Omental fat pad (tissue), 4 donors: ENCODE data around the gene TERB1. TPM values are rescaled to one million over a fixed set of nuclear protein-coding genes. Genes with fewer than 3 reads are reported as not detected.

Experiments
- ATAC-seq: fragments of 150-250 bp; one replicate; pipeline ENCODE4 v1.9.1; 2016; ENCODE audit warnings: mild to moderate bottlenecking, moderate library complexity; ENCODE audit not compliant: low FRiP score
- DNase-seq: peaks from one replicate; pipeline ENCODE4 v3.0.0-alpha.2; 2019; ENCODE audit warnings: low spot score
- total RNA-seq, 4 donors: library from RNA; depleted of rRNA; stranded (reverse); fragments of >200 nt; gene quantifications; one replicate each; pipeline ENCODE4 v1.1.0, GENCODE V29; 2016
- TF ChIP-seq, protein P1 (sequence below), 3 donors: fragments of 450-650 bp; IDR thresholded peaks; one replicate each; pipeline ENCODE4 v1.5.1; 2016 to 2017; ENCODE audit warnings: antibody characterized with exemption in 3 of 3, mild to moderate bottlenecking in 3 of 3, moderate library complexity in 2 of 3

TERB1 gene
- total RNA-seq, 4 donors from 2014 or later = not detected

DNA sequence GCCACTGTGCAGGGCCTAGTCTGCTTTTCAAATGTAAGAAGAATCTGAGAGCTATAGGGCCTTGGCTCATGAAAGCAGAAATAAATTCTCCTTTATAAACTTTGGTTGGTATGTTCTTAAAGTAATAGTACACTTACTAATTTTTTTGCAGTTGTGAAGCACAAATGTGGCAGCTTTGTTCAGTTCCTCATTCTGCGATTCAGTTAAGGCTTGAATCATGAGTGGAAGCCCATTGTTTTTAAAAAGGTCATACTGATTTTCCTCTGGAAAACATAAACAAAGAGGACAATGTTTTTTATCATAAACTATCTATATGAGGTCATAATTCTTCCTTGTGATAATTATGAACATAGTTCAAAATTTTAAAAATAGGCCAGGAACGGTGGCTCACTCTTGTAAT lies 26.4 kb downstream of the TERB1 start:
- TF ChIP-seq, protein P1, sequence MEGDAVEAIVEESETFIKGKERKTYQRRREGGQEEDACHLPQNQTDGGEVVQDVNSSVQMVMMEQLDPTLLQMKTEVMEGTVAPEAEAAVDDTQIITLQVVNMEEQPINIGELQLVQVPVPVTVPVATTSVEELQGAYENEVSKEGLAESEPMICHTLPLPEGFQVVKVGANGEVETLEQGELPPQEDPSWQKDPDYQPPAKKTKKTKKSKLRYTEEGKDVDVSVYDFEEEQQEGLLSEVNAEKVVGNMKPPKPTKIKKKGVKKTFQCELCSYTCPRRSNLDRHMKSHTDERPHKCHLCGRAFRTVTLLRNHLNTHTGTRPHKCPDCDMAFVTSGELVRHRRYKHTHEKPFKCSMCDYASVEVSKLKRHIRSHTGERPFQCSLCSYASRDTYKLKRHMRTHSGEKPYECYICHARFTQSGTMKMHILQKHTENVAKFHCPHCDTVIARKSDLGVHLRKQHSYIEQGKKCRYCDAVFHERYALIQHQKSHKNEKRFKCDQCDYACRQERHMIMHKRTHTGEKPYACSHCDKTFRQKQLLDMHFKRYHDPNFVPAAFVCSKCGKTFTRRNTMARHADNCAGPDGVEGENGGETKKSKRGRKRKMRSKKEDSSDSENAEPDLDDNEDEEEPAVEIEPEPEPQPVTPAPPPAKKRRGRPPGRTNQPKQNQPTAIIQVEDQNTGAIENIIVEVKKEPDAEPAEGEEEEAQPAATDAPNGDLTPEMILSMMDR (IDR thresholded peaks at IDR 0.05) = no peak
- DNase-seq (no peak), ATAC-seq (no peak)

DNA sequence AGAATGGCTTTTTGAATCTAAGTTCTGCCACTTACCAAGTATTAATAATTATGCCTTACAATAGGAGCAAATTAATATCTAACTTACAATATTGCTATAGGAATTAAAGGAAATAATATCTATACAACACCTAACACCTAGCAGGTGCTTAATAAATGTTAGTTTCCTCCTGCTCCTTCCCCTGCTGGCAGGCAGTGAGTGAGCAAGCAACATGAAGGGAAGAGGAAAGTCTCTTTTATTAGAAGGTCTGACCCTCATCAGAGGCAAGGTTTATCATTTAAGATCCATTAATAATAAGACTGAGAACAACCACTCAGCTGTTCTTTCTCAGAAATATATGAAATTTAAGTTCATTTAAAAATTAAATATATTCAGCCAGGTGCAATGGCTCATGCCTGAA lies 43.3 kb downstream of the TERB1 start:
- ATAC-seq (no peak), DNase-seq (no peak)
- TF ChIP-seq, protein P1 (IDR thresholded peaks at IDR 0.05) = no peak

DNA sequence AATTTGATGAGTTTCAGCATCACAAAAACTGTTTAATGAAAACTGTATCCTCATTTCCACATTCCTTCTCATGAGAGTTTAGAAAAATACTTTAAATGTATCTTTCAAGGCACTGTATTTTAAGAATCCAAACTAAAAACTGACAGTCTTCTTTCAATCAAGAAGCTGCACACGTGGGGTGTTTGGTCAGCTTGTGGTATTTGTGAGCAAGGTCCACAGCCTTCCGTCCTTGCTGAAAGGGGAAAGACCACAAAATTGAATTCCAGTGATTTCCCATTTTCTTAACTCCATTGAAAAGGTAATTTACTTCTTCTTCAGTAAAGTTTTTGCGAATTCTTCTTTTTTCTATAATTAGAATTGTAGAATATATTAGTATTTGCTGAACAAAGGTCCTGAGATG lies 46.6 kb downstream of the TERB1 start:
- ATAC-seq (no peak), DNase-seq (no peak)
- TF ChIP-seq, protein P1 (IDR thresholded peaks at IDR 0.05) = no peak

DNA sequence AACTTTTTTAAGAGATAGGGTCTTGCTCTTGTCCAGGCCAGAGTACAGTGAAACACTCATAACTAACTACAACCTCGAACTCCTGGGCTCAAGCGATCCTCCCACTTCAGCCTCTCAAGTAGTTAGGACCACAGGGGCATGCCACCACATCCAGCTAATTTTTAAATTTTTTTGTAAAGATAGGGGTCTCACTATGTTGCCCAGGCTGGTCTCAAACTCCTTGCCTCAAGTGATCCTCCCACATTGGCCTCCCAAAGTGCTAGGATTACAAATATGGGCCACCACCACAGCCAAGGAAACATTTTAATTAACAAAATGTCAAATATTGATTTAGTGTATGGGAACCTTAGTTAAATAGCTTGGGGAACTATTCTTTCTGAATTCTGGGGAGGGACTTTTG lies 47.2 kb downstream of the TERB1 start:
- TF ChIP-seq, protein P1 (IDR thresholded peaks at IDR 0.05) = no peak
- no peak for ATAC-seq
- no peak for DNase-seq

DNA sequence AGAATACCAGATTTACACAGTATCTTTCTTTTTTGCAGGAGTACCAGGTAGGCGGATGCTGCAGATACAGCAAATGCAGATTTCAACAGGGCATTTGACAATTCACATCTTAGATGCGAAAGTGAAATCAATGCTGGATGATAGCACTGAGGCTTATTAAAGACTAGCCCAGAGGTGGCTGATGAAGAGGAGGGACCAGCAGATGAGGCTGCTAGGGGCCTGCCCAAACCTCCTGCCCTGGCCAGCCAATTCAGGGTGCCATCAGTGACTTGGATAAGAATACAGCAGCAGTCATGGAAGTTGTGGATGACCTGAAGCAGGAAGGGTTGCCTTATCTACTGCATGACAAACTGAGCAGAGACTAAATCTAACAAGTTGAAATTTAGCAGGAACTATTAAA lies 48.4 kb downstream of the TERB1 start:
- no peak for DNase-seq
- TF ChIP-seq, protein P1 (IDR thresholded peaks at IDR 0.05) = no peak
- ATAC-seq = no peak

DNA sequence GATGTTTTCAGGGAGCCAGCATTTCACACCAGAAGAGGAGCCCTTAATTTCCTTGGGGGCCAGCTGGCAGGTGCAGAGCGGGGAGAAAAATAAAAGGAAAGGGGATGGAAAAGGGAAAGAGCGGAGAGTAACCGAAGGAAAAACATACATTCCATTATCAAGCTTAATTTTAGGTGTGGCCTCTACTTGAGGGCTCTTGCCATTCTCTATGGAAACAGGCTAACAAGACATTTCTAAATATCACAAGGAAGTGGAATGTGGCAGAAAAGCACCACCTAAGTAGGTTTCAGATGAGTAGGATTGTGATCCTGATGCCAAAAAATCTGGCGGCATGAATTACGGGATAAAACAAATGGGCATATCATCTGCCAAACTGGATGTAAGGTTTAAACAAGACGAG lies 49.0 kb downstream of the TERB1 start:
- no peak for DNase-seq
- no peak for ATAC-seq
- TF ChIP-seq, protein P1 (IDR thresholded peaks at IDR 0.05) = no peak

DNA sequence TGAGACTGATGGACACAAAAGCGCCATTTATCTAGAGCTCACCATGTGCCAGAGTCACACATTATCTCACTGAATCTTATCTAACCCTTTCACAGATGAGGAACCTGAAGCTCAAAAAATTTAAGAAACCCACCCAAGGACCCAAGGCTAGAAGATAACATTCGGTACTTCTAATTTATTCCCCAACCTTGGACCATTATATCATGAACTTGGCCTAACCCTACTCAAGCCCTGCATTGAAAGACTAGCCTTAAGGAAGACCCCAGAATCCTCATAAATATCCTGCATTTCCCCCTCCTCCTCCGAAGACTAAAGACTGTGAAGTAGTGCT lies 49.4 kb downstream of the TERB1 start:
- TF ChIP-seq, protein P1 (IDR thresholded peaks at IDR 0.05) = no peak
- DNase-seq (no peak), ATAC-seq (no peak)
